IPS-18c (cell line): ENCODE data around the gene CIB1.

Experiments used
- H3K4me3 ChIP-seq: 2 replicates; pipeline ENCODE4 v1.7.0; 2013; ENCODE audit warnings: low read depth, mild to moderate bottlenecking, low read length, moderate library complexity; ENCODE audit not compliant: insufficient read depth
- H3K9me3 ChIP-seq: one replicate; pipeline ENCODE4 v1.6.1; 2013; ENCODE audit warnings: mild to moderate bottlenecking, low read length, moderate library complexity; ENCODE audit not compliant: control insufficient read depth, insufficient read depth

CIB1 gene

DNA sequence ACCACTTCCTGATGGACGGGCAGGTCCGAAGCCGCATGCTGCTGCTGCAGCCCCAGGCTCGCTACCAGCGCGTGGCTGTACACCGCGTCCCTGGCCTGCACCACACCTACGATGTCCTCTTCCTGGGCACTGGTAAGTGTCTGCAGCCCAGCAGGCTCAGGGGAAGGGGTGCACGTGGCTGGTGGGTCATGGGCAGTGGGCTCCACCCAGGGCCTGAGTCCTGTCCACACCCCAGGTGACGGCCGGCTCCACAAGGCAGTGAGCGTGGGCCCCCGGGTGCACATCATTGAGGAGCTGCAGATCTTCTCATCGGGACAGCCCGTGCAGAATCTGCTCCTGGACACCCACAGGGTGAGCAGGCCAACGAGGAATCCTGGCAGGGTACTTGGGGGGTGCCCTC, 8.7 kb downstream of the CIB1 start:
- H3K4me3 ChIP-seq: no peak overlapping the region
- no peaks in the 10 kb centered on the region for H3K9me3 ChIP-seq

DNA sequence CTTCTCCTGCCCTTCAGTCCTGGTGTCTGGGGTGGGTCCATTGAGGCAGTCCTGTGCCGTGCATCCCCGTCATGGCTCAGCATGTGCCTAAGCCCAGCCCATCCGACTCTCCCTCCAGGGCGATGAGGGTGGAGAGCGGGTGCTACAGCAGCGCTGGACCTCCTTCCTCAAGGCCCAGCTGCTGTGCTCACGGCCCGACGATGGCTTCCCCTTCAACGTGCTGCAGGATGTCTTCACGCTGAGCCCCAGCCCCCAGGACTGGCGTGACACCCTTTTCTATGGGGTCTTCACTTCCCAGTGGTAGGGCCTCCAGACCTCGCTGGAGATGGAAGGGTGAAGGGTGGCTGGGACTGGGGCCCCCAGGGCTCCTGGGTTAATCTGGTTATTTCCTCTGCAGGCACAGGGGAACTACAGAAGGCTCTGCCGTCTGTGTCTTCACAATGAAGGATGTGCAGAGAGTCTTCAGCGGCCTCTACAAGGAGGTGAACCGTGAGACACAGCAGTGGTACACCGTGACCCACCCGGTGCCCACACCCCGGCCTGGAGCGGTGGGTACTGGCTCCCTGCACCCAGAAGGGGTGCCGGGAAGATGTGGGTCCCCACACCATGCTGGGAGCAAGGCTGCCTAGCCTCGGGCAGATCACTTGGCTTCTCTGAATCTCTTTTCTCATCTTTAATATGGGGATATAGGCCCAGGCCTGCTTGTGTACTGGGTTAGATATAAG, 10.1 kb downstream of the CIB1 start:
- no peaks in the 10 kb centered on the region for H3K9me3 ChIP-seq
- no peak overlapping the region for H3K4me3 ChIP-seq

DNA sequence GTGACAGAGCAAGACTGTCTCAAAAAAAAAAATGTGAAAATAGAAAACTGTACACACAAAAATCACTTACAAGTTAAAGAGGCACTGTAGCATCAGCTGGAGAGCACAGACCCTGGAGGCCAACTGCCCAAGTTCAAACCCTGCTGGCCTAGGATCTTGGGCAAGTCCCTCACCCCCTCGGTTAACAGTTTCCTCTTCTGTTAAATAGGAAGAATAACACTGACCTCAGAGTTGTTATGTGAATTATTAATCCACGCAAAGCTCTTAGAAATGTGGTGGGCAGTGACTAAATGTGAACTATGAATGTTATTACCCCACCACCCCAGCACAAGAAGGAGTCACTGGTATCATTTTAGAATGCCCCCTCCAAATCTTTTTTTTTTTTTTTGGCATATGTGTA, 11.2 kb downstream of the CIB1 start:
- no peaks in the 10 kb centered on the region for H3K9me3 ChIP-seq
- H3K4me3 ChIP-seq: no peak overlapping the region

DNA sequence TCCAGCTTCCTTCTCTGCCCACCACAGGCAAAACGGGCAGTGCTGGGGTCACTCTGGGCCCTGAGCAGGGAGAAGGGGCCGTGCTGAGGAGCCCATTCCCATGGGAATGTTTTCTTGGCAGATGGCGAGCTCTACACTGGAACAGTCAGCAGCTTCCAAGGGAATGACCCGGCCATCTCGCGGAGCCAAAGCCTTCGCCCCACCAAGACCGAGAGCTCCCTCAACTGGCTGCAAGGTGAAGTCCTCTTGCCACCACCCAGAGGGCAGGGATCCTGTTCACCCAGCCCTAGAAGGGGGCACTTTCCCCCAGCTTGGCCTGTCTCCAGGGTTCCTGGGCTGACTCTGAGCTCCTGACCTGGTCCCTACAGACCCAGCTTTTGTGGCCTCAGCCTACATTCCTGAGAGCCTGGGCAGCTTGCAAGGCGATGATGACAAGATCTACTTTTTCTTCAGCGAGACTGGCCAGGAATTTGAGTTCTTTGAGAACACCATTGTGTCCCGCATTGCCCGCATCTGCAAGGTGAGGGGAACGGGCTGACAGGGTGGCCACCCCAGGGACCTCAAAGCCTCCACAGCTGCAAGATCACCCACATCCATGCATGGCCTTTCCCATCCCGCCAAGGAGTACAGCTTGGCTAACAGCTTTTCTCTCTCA, 12.4 kb downstream of the CIB1 start:
- H3K4me3 ChIP-seq: no peak overlapping the region
- H3K9me3 ChIP-seq: no peaks in the 10 kb centered on the region

DNA sequence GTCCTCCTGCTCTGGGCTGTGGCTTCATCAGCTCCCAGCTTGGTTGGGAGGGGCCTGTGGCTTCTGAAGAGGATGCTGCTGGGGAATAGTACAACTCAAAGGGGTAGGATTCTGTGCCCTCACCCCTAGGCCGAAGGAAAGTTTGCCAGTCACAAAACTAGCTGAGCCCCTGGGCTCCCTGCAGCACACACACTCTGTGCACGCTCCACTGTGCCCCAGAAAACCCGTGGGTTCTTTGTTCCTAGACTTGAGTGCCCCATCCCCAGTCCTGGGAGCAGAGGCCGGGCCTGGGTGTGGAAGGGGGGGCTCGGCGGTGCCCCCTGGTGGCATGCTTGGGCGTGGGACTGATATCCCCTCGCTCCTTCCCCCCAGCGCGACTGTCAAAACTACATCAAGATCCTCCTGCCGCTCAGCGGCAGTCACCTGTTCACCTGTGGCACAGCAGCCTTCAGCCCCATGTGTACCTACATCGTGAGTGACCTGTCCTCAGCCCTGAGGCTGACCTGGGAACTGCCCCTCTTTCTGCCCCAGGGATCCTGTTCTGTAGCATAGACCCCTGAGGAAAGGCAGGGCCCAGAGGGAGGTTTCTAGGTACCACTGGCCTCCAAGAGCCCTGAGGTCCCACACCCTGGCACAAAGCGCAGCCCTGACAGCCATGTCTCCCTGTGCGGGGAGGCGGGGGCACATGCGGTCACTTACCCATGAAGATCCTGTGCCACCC, 14.2 kb downstream of the CIB1 start:
- H3K4me3 ChIP-seq: no peak overlapping the region
- H3K9me3 ChIP-seq: no peaks in the 10 kb centered on the region

DNA sequence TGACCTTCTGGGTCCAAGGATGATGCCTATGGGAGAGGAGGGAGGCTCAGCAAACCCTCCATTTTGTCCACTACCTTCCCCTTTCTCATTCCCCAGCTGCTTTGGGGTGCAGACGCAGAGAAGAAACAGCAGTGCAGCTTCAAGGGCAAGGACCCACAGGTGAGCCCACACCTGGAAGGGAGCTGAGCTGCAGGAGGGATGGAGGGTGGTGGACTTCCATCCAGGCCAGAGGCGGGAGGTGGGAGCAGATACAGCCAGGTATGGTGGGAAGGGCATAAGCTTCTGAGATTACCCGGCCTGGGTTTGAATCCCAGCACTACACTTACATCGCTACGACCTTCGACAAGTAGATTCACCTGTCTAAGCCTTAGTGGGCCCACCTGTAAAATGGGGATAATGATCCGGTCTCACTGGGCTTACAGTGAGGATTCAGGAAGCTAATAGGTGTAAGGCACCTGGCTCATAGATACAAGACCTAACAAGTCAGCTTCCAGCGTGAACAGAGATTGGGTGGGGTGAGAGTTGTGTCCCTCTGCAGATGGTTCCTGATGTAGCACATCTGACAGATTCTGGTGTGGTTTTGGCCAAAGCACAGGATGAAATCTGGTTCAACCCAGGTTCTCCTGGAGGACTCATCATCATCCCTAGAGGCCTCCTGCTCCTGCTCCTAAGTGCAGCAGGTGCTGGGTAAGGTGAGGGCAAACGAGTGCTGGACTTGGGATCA, 15.9 kb downstream of the CIB1 start:
- Histone ChIP-seq H3K4me3 (no peak overlapping the region), H3K9me3 (no peaks in the 10 kb centered on the region)

DNA sequence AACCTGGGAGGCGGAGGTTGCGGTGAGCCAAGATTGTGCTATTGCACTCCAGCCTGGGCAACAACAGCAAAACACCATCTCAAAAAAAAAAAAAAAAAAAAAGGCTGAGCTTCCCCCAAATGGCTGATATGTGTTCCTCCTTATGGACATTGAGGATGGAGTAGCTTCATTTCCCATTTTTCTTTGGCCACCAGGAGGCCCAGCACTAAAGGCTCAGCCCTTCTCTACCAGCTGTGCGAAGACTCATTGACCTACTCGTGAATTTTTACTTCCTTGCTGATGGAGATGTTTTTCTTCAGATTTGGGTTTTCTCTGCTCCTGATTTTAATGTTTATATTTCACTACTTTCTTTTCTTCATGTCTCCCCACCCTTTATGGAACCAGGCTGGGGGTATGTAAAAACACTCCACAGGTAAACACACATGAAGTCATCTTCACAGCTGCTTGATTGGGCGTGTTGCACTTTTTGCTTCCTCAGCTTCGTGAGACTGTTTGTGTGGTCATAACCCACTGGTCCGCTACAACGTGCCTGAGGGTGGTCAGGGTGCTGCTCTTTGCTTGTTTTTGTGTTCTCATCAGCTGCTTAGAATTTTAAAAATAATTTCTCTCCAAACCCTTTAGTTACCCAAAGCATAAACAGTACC, 19.1 kb downstream of the CIB1 start:
- no peak overlapping the region for H3K4me3 ChIP-seq
- H3K9me3 ChIP-seq: no peaks in the 10 kb centered on the region

DNA sequence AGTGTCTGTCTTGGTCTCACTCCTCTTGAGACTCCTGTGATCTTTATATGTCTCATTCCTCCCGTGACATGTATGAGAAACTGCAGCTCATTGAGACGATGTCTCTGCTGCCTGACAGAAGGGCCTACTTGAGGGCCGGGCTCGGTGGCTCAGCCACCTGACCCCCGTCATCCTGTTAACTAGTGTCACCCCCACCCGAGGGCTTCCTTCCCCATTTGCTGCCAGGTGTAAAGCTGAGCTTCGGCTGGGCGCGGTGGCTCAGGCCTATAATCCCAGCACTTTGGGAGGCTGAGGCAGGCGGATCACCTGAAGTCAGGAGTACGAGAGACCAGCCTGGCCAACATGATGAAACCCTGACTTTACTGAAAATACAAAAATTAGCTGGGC, 19.9 kb downstream of the CIB1 start:
- Histone ChIP-seq H3K9me3 (no peaks in the 10 kb centered on the region), H3K4me3 (no peak overlapping the region)

DNA sequence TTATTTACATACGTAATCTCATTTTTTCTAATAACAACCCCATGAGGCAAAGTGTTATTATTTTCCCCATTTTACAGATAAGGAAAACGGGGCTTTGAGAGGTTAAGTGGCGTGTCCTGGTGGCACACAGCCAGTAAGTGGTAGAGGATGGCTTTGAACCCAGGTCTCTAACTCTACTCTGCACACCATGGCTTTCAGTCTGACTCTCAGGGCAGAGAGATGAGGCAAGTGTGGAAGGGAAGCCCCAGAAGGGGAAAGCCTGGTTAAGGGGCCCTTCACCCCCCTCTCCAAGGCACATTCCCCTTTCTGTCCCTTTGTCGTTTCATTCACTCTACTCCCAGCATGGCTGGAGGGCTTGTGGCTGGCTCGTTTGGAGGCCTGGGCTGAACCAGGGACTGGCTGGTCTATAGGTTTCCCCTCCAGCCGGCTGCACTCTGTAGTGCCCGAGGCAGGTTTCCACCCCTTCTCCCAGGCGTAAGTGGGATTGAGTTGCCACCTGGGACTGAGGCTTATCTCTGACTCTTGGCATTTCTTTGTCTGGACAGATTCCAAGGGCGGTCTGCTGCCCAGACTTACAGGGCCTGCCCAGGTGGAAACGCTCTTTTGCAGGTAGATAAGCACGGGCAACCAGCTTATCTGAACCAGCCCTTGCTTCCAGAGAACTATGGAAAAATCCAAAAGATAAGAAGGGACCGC, 20.5 kb downstream of the CIB1 start:
- Histone ChIP-seq H3K4me3 (no peak overlapping the region), H3K9me3 (no peaks in the 10 kb centered on the region)

DNA sequence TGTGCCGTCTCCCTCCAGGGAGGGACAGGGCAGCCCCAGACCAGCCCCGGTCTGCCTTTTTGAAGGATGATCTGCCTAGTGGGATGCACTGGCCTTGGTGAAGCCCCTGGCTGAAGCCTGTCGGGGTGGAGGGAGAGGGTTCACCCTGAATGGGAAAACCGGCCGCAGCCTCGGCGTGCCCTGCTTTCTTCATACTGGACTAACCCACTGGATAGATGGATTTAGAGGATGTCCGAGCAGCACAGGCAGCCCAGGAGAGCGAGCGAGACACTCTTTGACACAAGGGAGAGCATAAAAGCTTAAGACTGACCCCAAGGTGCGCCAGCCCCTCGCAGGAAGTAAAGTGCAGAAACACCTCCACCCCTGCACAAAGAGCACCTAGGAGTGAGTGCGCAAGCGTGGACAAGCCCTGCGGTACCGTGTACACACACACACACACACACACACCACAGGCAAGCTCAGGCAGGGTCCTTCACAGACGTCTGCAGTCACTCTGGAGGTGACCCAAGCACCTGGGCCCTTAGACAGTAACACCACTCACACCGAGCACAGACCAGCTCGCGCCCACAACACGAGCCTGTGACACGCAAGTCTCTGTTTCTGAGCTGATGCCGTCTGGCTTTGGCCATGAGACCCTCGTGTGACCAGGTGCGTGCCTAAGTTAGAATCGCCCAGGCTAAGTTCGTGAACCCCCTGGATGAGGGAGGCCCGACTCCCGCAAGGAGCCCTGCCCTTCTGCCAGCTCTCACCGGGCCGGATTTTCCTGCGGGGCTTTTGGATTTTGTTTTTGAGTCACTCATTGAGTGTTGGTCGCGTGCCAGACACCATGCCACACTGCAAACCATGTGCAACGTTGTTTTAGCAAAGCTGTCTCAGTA, 21.3 kb downstream of the CIB1 start:
- Histone ChIP-seq H3K4me3 (no peak overlapping the region), H3K9me3 (no peaks in the 10 kb centered on the region)

DNA sequence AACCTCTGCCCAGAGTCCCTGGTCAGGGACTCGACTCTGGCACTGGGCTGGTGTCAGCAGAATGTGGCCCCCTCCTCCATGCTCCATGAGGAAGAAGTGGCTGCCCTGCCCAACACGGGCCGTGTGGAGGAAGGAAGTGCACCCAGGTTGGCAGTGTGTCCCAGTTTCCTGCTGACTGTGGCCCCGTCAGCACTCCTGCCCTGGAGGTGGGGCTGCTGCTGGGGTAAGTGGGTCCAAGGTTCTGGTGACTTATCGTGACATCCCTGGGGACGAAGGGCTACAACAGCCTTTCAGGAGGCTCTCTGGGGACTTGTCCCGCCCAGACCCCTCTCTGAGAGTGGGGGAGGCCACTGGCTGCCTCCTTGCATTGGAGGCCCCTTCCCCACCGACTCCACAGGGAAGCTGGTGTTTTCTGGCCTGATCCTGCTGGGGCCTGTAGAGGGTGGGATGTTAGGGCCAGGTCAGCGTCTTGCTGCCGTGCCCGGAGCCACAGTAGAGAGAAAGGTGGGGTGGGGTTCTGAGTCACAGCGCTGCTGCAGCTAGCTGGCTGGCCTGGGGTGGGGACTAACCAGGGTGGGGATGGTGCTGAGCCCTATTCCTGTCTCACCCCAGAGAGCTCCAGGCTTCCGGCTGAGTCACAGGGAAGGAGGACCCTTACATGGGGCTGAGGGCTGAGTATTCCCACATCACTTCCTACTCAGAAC, 22.1 kb downstream of the CIB1 start:
- H3K4me3 ChIP-seq: no peak overlapping the region
- H3K9me3 ChIP-seq: no peaks in the 10 kb centered on the region

DNA sequence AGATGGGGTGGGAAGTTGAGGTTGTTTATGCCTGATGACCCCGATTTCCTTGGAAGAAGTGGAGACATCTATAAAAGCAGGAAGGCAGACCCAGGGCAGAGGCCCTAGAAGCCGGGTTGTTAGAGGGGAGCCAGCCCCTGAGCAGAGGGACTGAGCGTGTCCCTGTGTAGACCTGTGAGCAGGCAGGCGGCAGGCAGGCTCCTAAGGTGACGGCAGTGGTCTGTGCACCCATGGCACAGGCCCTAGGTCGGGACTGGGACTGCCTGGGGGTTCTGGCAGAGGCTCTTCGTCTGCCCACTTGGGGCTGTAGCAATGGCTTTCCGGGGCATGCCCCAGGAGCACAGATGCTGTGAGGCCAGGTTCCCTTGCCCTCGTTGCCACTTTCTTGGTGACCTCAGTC, 22.7 kb downstream of the CIB1 start:
- H3K4me3 ChIP-seq: no peak overlapping the region
- H3K9me3 ChIP-seq: no peaks in the 10 kb centered on the region

DNA sequence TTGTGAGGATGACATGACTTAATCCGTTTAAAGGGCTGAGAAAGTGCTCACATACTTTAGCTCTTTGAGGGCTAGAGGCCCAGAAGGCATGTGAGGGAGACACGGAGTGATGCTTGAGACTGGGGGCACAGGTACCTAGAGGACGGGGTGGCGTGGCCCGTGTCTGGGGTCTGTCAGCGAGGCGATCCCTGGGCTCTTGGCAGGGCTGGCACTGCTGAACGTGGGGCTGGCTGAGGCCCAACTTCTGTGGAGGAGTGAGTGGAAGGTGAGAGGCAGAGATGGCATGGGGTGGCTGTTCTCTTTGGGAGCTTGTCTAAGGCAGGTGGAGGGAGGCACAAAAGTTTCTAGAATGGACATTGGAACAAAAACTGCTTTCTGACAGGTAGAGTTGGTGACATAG, 23.1 kb downstream of the CIB1 start:
- H3K4me3 ChIP-seq: no peak overlapping the region

DNA sequence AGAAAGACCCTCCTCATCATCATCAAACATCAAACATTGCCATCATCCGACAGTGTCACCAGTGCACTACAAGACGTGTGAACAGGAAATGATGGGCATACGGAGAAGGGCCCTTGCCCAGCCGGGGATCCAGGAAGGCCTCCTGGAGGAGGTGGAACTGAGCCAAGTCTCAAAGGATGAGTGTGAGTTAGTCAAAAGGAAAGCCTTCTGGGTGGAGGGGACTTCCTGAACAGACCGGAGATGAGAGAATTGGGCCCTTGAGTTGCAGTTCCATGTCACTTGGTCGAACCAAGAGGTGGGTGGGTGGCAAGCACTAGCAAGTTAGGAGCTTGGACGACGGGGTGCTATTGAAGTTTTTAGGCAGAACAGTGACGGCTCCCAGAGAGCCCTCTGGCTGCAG, 24.1 kb downstream of the CIB1 start:
- no peak overlapping the region for H3K4me3 ChIP-seq

More for the DNA sequence above, 23.1 kb downstream of the CIB1 start:
- no peaks in the 10 kb centered on the region for H3K9me3 ChIP-seq

DNA sequence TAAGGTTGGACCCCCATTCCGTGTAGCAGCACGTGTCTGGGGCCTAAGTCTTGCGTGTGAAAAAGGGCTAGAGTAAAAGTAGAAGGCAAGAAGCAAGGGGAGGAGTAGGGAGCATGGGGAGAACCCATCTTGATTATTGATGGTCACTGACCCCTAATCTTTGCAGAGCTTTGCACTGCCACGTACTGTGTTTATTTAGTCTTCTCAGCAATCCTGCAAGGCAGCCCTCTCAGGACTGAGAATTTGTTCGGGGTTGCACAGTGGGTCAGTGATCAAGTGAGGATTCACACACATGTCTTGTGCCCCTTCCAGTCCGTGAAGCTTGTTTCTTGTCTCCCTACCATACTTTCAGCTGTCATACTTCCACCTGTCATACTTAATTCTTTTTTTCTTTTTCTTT, 25.4 kb downstream of the CIB1 start:
- Histone ChIP-seq H3K4me3 (no peak overlapping the region), H3K9me3 (no peaks in the 10 kb centered on the region)

More for the DNA sequence above, 24.1 kb downstream of the CIB1 start:
- H3K9me3 ChIP-seq: no peaks in the 10 kb centered on the region
